Activated CD4-positive, alpha-beta T cell treated with anti-CD3 and anti-CD28 coated beads, Interleukin-2, amount 50 U/mL, for 16 hours (primary cell): ENCODE data around the gene SPOCK1.

Source experiments
- DNase-seq: peaks from one replicate; pipeline ENCODE4 v3.0.0-alpha.2; 2020

The SPOCK1 gene

GRCh38 chr5:137439645-137440044 lies 59.5 kb downstream of the SPOCK1 start:
- DNase-seq: no peak

- peak; percentile 40 for DNase-seq
Measured at GRCh38 chr5:137438932-137439331, 60.2 kb downstream of the SPOCK1 start.

- DNase-seq: no peak
Measured at GRCh38 chr5:137437774-137438173, 61.4 kb downstream of the SPOCK1 start.

- DNase-seq: no peak
Measured at GRCh38 chr5:137433539-137433938, 65.6 kb downstream of the SPOCK1 start.

GRCh38 chr5:137432376-137432775 lies 66.8 kb downstream of the SPOCK1 start:
- no peak for DNase-seq

- DNase-seq: no peak
Measured at GRCh38 chr5:137431051-137431450, 68.1 kb downstream of the SPOCK1 start.

GRCh38 chr5:137415231-137415681 lies 83.9 kb downstream of the SPOCK1 start:
- no peak for DNase-seq

GRCh38 chr5:137414112-137414755 lies 84.9 kb downstream of the SPOCK1 start:
- no peak for DNase-seq

GRCh38 chr5:137412136-137412535 lies 87.0 kb downstream of the SPOCK1 start:
- no peak for DNase-seq

- DNase-seq: no peak
Measured at GRCh38 chr5:137410234-137411010, 88.7 kb downstream of the SPOCK1 start.

- no peak for DNase-seq
Measured at GRCh38 chr5:137409736-137410135, 89.4 kb downstream of the SPOCK1 start.

GRCh38 chr5:137407090-137407489 lies 92.0 kb downstream of the SPOCK1 start:
- DNase-seq: no peak

- no peak for DNase-seq
Measured at GRCh38 chr5:137405393-137405792, 93.7 kb downstream of the SPOCK1 start.

- no peak for DNase-seq
Measured at GRCh38 chr5:137403869-137404268, 95.3 kb downstream of the SPOCK1 start.

GRCh38 chr5:137402436-137403187 lies 96.5 kb downstream of the SPOCK1 start:
- no peak for DNase-seq

- DNase-seq: no peak
Measured at GRCh38 chr5:137401946-137402345, 97.2 kb downstream of the SPOCK1 start.

GRCh38 chr5:137400571-137400970 lies 98.6 kb downstream of the SPOCK1 start:
- DNase-seq: no peak

GRCh38 chr5:137399911-137400310 lies 99.2 kb downstream of the SPOCK1 start:
- DNase-seq: no peak

GRCh38 chr5:137398751-137399150 lies 100.4 kb downstream of the SPOCK1 start:
- no peak for DNase-seq

GRCh38 chr5:137398154-137398553 lies 101.0 kb downstream of the SPOCK1 start:
- DNase-seq: no peak

- no peak for DNase-seq
Measured at GRCh38 chr5:137395011-137395755, 103.9 kb downstream of the SPOCK1 start.

GRCh38 chr5:137394380-137394779 lies 104.7 kb downstream of the SPOCK1 start:
- no peak for DNase-seq
